MCF 10A (cell line): ENCODE data around the gene CSRNP2. TPM values are rescaled to one million over a fixed set of nuclear protein-coding genes. Genes with fewer than 3 reads are reported as not detected.

Source experiments
- BruUV-seq: library from RNA; stranded (reverse); fragments of 400-500 nt; replicated peaks from 2 replicates; lab custom pipeline; 2021; lab: Mats Ljungman, UMichigan
- CTCF ChIA-PET: fragments of 300-600 bp; sonication (Branson Sonifier 250); formaldehyde crosslinking; extraction: SDS; loops from one replicate; lab custom pipeline; 2021; ENCODE audit warnings: antibody characterized with exemption, inconsistent platforms; lab: Yijun Ruan, JAX
- POLR2A ChIA-PET: fragments of 300-600, 350-650 bp; sonication (Branson Sonifier 250); formaldehyde crosslinking; extraction: SDS; loops from one replicate; lab custom pipeline; 2020; ENCODE audit warnings: antibody characterized with exemption, inconsistent platforms; lab: Yijun Ruan, JAX
- DNase-seq: peaks from one replicate; pipeline ENCODE4 v3.0.0-alpha.2; 2018; ENCODE audit not compliant: unreplicated experiment
- H3K27ac Mint-ChIP-seq: one replicate; pipeline ENCODE4 v1.8.0; 2022; ENCODE audit warnings: mild to moderate bottlenecking, low read depth, mixed read lengths; ENCODE audit not compliant: unreplicated experiment
- H3K27me3 Mint-ChIP-seq: one replicate; pipeline ENCODE4 v1.8.0; 2022; ENCODE audit warnings: mixed read lengths; ENCODE audit not compliant: insufficient read depth, unreplicated experiment
- H3K36me3 Mint-ChIP-seq: one replicate; pipeline ENCODE4 v1.8.0; 2022; ENCODE audit warnings: mild to moderate bottlenecking, moderate library complexity, mixed read lengths; ENCODE audit not compliant: insufficient read depth, unreplicated experiment
- H3K4me1 Mint-ChIP-seq: one replicate; pipeline ENCODE4 v1.8.0; 2022; ENCODE audit warnings: mixed read lengths; ENCODE audit not compliant: insufficient read depth, unreplicated experiment
- H3K4me3 Mint-ChIP-seq: one replicate; pipeline ENCODE4 v1.8.0; 2022; ENCODE audit warnings: mild to moderate bottlenecking, moderate library complexity, mixed read lengths; ENCODE audit not compliant: unreplicated experiment
- H3K9me3 Mint-ChIP-seq: one replicate; pipeline ENCODE4 v1.8.0; 2022; ENCODE audit warnings: mixed read lengths; ENCODE audit not compliant: unreplicated experiment
- CTCF ChIP-seq: fragments of 200-600 bp; IDR thresholded peaks from one replicate; pipeline ENCODE4 v1.8.0; 2022; ENCODE audit warnings: antibody characterized with exemption, mild to moderate bottlenecking; ENCODE audit not compliant: unreplicated experiment
- intact Hi-C: fragments of 100-400 bp; cut with micrococcal nuclease; formaldehyde crosslinking; loops from 2 replicates; pipeline ENCODE4 v1.14.1; 2022
- total RNA-seq: library from RNA; stranded (reverse); gene quantifications from 2 replicates; pipeline ENCODE4 v1.2.3, GENCODE V29; 2022

Gene CSRNP2
- total RNA-seq, 1 experiment from 2014 or later, result 46.3 TPM

- H3K27ac Mint-ChIP-seq, result peak overlapping the region; percentile 67
- TF ChIP-seq CTCF, result no peak
- DNase-seq, result peak; percentile 28
- H3K27me3 Mint-ChIP-seq, result no peaks in the 10 kb centered on the region
- ChIA-PET POLR2A (interaction anchor here (0.6 to 1.3 kb wide), 4 partner anchors 18 to 80 kb away, joined by 3 read pairs; partner anchors contain the start of gene LETMD1), CTCF (interaction anchor here (0.8 kb wide), 1 partner anchor 12 kb away, joined by 3 read pairs; no protein-coding TSS in a partner anchor)
- no peak overlapping the region for H3K4me3 Mint-ChIP-seq
- intact Hi-C loops, result no loop called here
- H3K4me1 Mint-ChIP-seq, result peaks cover 32% of the 10 kb centered on the region
- H3K36me3 Mint-ChIP-seq, result peaks cover 18% of the 10 kb centered on the region
- no TSS peak for BruUV-seq
- H3K9me3 Mint-ChIP-seq, result no peaks in the 10 kb centered on the region
These were observed 45.5 kb upstream of the CSRNP2 start for GRCh38 chr12:51128919-51129318.

- no peaks in the 10 kb centered on the region for H3K9me3 Mint-ChIP-seq
- ChIA-PET CTCF (interaction anchor here (0.6 to 0.7 kb wide), 3 partner anchors 19 to 914 kb away, joined by 3 to 7 read pairs (median 3); no protein-coding TSS in a partner anchor), POLR2A (interaction anchor here (0.7 to 2.3 kb wide), 11 partner anchors 8 to 112 kb away, joined by 3 to 9 read pairs (median 4); partner anchors contain the start of genes CSRNP2 and DAZAP2)
- H3K27ac Mint-ChIP-seq, result peak overlapping the region; percentile 91
- peaks cover 18% of the 10 kb centered on the region for H3K36me3 Mint-ChIP-seq
- no TSS peak for BruUV-seq
- peak overlapping the region; percentile 38 for H3K4me3 Mint-ChIP-seq
- no peaks in the 10 kb centered on the region for H3K27me3 Mint-ChIP-seq
- peak; percentile 52 for DNase-seq
- intact Hi-C loops, result no loop called here
- peaks cover 22% of the 10 kb centered on the region for H3K4me1 Mint-ChIP-seq
- no peak for TF ChIP-seq CTCF
These were observed 43.8 kb upstream of the CSRNP2 start for GRCh38 chr12:51127050-51127729.

- Mint-ChIP-seq H3K27me3 (no peaks in the 10 kb centered on the region), H3K4me1 (peaks cover 22% of the 10 kb centered on the region), H3K36me3 (peaks cover 18% of the 10 kb centered on the region), H3K9me3 (no peaks in the 10 kb centered on the region), H3K4me3 (no peak overlapping the region), H3K27ac (peak overlapping the region; percentile 91)
- no TSS peak for BruUV-seq
- no peak for TF ChIP-seq CTCF
- POLR2A ChIA-PET, result interaction anchor here (1.3 to 2.3 kb wide), 5 partner anchors 11 to 113 kb away, joined by 4 to 9 read pairs (median 9); partner anchors contain the start of genes CSRNP2 and DAZAP2
- intact Hi-C loops, result no loop called here
- CTCF ChIA-PET, result interaction anchor here (0.6 kb wide), 1 partner anchor 359 kb away, joined by 3 read pairs; no protein-coding TSS in a partner anchor
- no peak for DNase-seq
These were observed 42.9 kb upstream of the CSRNP2 start for GRCh38 chr12:51126297-51126696.

GRCh38 chr12:51124504-51124903 lies 41.1 kb upstream of the CSRNP2 start:
- BruUV-seq, result no TSS peak
- Mint-ChIP-seq H3K27ac (no peak overlapping the region), H3K27me3 (no peaks in the 10 kb centered on the region), H3K4me1 (peaks cover 22% of the 10 kb centered on the region), H3K4me3 (no peak overlapping the region), H3K9me3 (no peaks in the 10 kb centered on the region), H3K36me3 (peaks cover 14% of the 10 kb centered on the region)
- intact Hi-C loops, result no loop called here
- ChIA-PET POLR2A (no interaction called here), CTCF (interaction anchor here (0.8 kb wide), 1 partner anchor 216 kb away, joined by 3 read pairs; no protein-coding TSS in a partner anchor)
- no peak for DNase-seq
- TF ChIP-seq CTCF, result no peak
